ENCODE results near the gene TTF1. TPM values are rescaled to one million over a fixed set of nuclear protein-coding genes. Genes with fewer than 3 reads are reported as not detected.

TTF1 gene
- total and polyA plus RNA-seq, 10 of the 15 experiments (the other 5 are each of a cell fraction or from before 2014, with no cell fraction given), result 11.3 to 25.5 (median 16.0) TPM

DNA sequence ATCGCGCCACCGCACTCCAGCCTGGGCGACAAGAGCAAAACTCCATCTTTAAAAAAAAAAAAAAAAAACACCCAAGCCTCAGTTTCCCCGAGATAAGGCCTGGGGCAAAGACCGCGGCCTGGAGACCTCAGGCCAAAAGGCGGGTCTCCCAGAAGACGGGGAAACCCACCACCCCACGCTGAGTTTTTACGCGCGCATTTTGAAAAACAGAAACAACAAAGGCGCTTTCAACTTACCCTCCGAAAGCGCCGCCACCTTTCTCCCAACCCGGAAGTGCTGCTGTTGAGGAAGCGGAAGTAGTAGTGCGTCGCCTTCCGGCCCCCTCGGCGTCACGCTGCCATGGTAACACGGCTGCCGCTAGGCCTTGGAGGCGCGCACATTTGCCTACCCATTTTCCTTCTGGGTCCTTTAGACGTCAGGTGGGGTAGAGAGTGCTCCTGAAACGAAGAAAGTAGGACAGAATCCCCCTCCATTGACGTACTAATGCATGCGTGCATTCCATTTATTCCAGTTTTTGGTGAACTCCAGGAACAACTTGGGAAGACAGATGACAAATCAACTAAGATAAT is at the start of gene TTF1 (continued):
- peak; percentile 97 for TF ChIP-seq NKRF (conservative IDR thresholded peaks at IDR 0.05)
- peak; percentile 35; the same call in 1 of the 2 replicates for TF ChIP-seq ATF7 (IDR thresholded peaks at IDR 0.05; ENCODE audit: low read depth)
- TF ChIP-seq ESRRA (IDR thresholded peaks at IDR 0.05; ENCODE audit: low read length), result no peak
- TF ChIP-seq, protein P1, sequence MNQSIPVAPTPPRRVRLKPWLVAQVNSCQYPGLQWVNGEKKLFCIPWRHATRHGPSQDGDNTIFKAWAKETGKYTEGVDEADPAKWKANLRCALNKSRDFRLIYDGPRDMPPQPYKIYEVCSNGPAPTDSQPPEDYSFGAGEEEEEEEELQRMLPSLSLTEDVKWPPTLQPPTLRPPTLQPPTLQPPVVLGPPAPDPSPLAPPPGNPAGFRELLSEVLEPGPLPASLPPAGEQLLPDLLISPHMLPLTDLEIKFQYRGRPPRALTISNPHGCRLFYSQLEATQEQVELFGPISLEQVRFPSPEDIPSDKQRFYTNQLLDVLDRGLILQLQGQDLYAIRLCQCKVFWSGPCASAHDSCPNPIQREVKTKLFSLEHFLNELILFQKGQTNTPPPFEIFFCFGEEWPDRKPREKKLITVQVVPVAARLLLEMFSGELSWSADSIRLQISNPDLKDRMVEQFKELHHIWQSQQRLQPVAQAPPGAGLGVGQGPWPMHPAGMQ (IDR thresholded peaks at IDR 0.05; ENCODE audit: borderline replicate concordance), result no peak
- TF ChIP-seq ATF2 (IDR thresholded peaks at IDR 0.05; ENCODE audit: low read length), result no peak
- TF ChIP-seq HSF1 (IDR thresholded peaks at IDR 0.05; ENCODE audit: low read depth, low read length), result no peak
- peak; percentile 68 for TF ChIP-seq POLR2A (IDR thresholded peaks at IDR 0.05; ENCODE audit: low read depth, low read length)
- TF ChIP-seq BMI1 (IDR thresholded peaks at IDR 0.05; ENCODE audit: borderline replicate concordance), result peak; percentile 98
- TF ChIP-seq ZNF687 (IDR thresholded peaks at IDR 0.05), result no peak
- TF ChIP-seq, protein P2, sequence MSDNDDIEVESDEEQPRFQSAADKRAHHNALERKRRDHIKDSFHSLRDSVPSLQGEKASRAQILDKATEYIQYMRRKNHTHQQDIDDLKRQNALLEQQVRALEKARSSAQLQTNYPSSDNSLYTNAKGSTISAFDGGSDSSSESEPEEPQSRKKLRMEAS (IDR thresholded peaks at IDR 0.05; ENCODE audit: low read depth, low read length), result peak; percentile 77; the same call in 1 of the 2 replicates
- no peak for TF ChIP-seq ZBED1 (IDR thresholded peaks at IDR 0.05; ENCODE audit: borderline replicate concordance)
- TF ChIP-seq SIN3A (IDR thresholded peaks at IDR 0.05; ENCODE audit: low read depth, low read length), result peak; percentile 99
- TF ChIP-seq BACH1 (IDR thresholded peaks at IDR 0.05; ENCODE audit: borderline replicate concordance), result 0 out of 2 replicates have a peak, but pooled peaks have one; percentile 6
- TF ChIP-seq, protein P3, sequence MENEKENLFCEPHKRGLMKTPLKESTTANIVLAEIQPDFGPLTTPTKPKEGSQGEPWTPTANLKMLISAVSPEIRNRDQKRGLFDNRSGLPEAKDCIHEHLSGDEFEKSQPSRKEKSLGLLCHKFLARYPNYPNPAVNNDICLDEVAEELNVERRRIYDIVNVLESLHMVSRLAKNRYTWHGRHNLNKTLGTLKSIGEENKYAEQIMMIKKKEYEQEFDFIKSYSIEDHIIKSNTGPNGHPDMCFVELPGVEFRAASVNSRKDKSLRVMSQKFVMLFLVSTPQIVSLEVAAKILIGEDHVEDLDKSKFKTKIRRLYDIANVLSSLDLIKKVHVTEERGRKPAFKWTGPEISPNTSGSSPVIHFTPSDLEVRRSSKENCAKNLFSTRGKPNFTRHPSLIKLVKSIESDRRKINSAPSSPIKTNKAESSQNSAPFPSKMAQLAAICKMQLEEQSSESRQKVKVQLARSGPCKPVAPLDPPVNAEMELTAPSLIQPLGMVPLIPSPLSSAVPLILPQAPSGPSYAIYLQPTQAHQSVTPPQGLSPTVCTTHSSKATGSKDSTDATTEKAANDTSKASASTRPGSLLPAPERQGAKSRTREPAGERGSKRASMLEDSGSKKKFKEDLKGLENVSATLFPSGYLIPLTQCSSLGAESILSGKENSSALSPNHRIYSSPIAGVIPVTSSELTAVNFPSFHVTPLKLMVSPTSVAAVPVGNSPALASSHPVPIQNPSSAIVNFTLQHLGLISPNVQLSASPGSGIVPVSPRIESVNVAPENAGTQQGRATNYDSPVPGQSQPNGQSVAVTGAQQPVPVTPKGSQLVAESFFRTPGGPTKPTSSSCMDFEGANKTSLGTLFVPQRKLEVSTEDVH (IDR thresholded peaks at IDR 0.05; ENCODE audit: low read depth, partially characterized antibody), result peak; percentile 92
- no peak for TF ChIP-seq ZNF384 (IDR thresholded peaks at IDR 0.05; ENCODE audit: borderline replicate concordance, low read depth, low read length)
- no peak for TF ChIP-seq NRF1 (conservative IDR thresholded peaks at IDR 0.05; ENCODE audit: low read depth, low read length)

All from GM12878 (cell line).